Psoas muscle (tissue), 8 donors: ENCODE measurements around the gene AGAP2. TPM values are rescaled to one million over a fixed set of nuclear protein-coding genes. Genes with fewer than 3 reads are reported as not detected.

ENCODE experiments used
- ATAC-seq, 4 donors: fragments of 200-7000 bp; cut with Tn5 transposase; one replicate each; pipeline ENCODE4 v1.9.1; 2020; ENCODE audit warnings: moderate library complexity in 3 of 4, mild to moderate bottlenecking in 2 of 4
- DNase-seq, 2 donors: peaks; one replicate each; pipeline ENCODE4 v3.0.0-alpha.2; 2020
- H3K27ac ChIP-seq: fragments of 200-600 bp; one replicate; pipeline ENCODE4 v1.8.0; 2022
- H3K27me3 ChIP-seq, 3 donors: fragments of 200-600 bp in 1 of 3; one replicate each; pipeline versions ENCODE4 v1.6.1 to v1.8.0; 2013 to 2022; ENCODE audit warnings: low read length in 2 of 3, mild to moderate bottlenecking in 2 of 3, moderate library complexity in 1 of 3; ENCODE audit not compliant: insufficient read depth in 3 of 3
- H3K36me3 ChIP-seq, 2 donors: fragments of 200-600 bp in 1 of 2; one replicate each; pipeline versions ENCODE4 v1.6.1 to v1.8.0; 2013 to 2022; ENCODE audit warnings: low read depth in 1 of 2, mild to moderate bottlenecking in 1 of 2, moderate library complexity in 1 of 2; ENCODE audit not compliant: insufficient read depth in 1 of 2
- H3K4me1 ChIP-seq: fragments of 200-600 bp; one replicate; pipeline ENCODE4 v1.8.0; 2022
- H3K4me3 ChIP-seq: fragments of 200-600 bp; one replicate; pipeline ENCODE4 v1.8.0; 2022; ENCODE audit warnings: mild to moderate bottlenecking
- H3K9me3 ChIP-seq: fragments of 200-600 bp; one replicate; pipeline ENCODE4 v1.8.0; 2022
- CTCF ChIP-seq: fragments of 200-600 bp; IDR thresholded peaks from one replicate; pipeline ENCODE4 v1.8.0; 2022; ENCODE audit warnings: antibody characterized with exemption
- WGBS, 3 donors: extraction: QIAGEN DNeasy Blood & Tissue Kit; methylation state at CpG; one replicate each; pipeline versions ENCODE4 v1.1.6 to v1.1.7; 2013; 5-methylcytosine and 5-hydroxymethylcytosine counted together
- intact Hi-C, 2 donors: fragments of 100-400 bp; cut with DNase I; formaldehyde crosslinking; loops; one replicate each; pipeline versions ENCODE4 v1.11.0 to v1.14.2; 2022
- polyA plus RNA-seq, 3 donors: library from polyadenylated mRNA; stranded (reverse); fragments of 200-250 nt; gene quantifications; one replicate each; pipeline ENCODE4 v1.2.3, GENCODE V29; 2013
- total RNA-seq, 4 donors: library from RNA; stranded (reverse); fragmentation: NEBNext Ultra II Directional in 2 of 4; extraction: Animal tissue kit (Norgen Biotek cat#: 25700) in 2 of 4; gene quantifications; one replicate each; pipeline versions ENCODE4 v1.2.1 to v1.2.4, GENCODE V29; 2021 to 2023
- donor health status: healthy with polysubstance abuse.
- donor health status: DM: no; HTN: no; CAD: no; lungs with moderate emphysema.
- donor health status: Bipolar disorder and iron deficiency.
- donor health status: healthy.
- donor health status: DM: yes; HTN: yes; CAD: no.
- donor health status: DM: no; HTN: no; CAD: no.
- donor health status: DM: no; HTN: no; CAD: no.
- donor health status: DM: yes; HTN: yes; CAD: no.

The AGAP2 gene
- total and polyA plus RNA-seq, 7 donors = 2.5 to 9.6 (median 3.9) TPM

DNA sequence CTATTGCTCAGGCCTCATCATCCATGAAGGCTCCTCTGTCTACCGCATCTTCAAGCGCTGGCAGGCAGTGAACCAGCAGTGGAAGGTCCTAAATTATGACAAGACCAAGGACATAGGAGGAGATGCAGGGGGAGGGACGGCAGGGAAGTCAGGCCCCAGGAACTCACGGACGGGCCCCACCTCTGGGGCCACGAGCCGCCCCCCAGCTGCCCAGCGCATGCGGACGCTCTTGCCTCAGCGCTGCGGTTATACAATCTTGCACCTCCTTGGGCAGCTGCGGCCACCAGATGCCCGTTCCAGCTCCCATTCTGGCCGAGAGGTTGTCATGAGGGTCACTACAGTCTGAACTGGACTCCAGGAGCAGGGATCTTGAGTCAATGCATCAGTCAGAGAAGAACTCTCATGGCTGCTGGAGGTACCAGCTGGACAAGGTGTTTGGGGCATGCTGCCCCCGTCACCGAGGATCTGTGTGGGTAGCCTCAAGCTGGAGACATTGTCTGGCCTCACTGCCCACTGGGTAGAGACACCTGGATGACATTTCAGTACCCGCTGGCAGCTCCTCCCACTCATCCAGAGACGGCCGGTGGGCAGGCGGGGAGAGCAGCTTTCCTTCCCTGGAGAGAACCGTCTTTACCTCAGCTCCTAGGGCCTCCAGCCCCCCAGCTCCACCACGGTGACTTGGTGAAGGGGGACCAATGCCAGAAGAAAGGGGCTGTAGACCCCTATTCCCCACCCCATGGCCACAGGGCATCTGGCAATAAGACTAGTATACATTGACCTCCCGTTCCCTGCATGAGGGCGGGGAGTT is 20.2 kb upstream of the AGAP2 start:
- H3K27me3 ChIP-seq = peaks cover 0 to 27% (median 2%) of the 10 kb centered on the region in 3 donors
- no peak for ATAC-seq
- no peak overlapping the region for H3K27ac ChIP-seq
- TF ChIP-seq CTCF = no peak
- no peaks in the 10 kb centered on the region for H3K9me3 ChIP-seq
- H3K4me1 ChIP-seq = peaks cover 9% of the 10 kb centered on the region
- intact Hi-C loops = no loop called here
- peaks cover 0 to 21% of the 10 kb centered on the region in 2 donors for H3K36me3 ChIP-seq
- H3K4me3 ChIP-seq = no peak overlapping the region
- 90 to 93% (median 92%) methylated on average over 24 to 25 of the region's 25 CpGs for WGBS, 3 donors
- no peak for DNase-seq

GRCh38 chr12:57757771-57758170 is 19.2 kb upstream of the AGAP2 start:
- Histone ChIP-seq H3K9me3 (no peaks in the 10 kb centered on the region), H3K27ac (no peak overlapping the region), H3K4me3 (no peak overlapping the region), H3K36me3 (peaks cover 0 to 21% of the 10 kb centered on the region in 2 donors), H3K4me1 (peaks cover 9% of the 10 kb centered on the region), H3K27me3 (peaks cover 0 to 17% (median 1%) of the 10 kb centered on the region in 3 donors)
- TF ChIP-seq CTCF = no peak
- DNase-seq (no peak), ATAC-seq (no peak)
- 87 to 91% (median 89%) methylated on average over 4 of the region's 4 CpGs for WGBS, 3 donors
- intact Hi-C loops = no loop called here

DNA sequence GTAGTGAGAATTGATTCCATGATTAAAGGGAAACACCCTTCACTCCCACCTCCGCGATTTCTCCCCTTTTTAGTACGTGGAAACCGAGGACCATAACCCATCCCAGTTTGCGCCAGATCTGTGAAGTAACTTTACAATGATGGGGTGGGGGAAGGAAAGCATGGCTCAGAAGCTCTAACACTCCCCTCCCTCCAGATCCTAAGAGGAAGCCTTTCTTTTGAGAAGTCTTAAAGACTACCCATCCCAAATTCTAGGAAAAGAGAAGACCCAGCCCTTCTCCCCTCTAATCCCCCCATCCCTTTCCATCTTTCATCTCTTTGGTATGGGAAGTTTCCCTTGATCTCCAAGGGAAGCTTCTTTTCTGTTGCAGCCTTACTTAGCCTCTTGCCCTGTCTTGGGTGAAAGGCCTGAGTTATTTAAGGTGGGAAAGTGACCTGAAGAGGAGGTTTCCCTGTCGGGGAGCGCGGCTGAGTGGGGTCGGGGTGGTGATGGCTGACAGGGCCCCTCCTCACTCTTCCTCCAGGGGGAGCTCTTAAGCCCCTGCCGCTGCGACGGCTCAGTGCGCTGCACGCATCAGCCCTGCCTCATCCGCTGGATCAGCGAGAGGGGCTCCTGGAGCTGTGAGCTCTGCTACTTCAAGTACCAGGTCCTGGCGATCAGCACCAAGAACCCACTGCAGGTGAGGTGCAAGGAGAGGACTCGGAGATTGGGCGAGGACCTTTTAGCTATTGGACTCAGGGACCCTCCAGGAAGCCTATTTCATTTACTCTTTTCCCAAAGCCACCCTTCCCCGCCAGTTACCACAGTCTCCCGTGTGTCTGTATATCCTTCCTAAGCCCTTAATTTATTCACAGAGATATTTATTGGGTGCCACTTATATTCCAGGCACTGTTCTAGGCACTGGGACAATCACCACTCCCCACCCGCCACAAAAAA is 18.1 kb upstream of the AGAP2 start:
- Histone ChIP-seq H3K27ac (no peak overlapping the region), H3K36me3 (peaks cover 0 to 21% of the 10 kb centered on the region in 2 donors)
- intact Hi-C loops = no loop called here

More for the DNA sequence above, 18.1 kb upstream of the AGAP2 start:
- WGBS, 3 donors = 61 to 68% (median 66%) methylated on average over 22 of the region's 22 CpGs
- DNase-seq (peak in 1 of 2 donors; percentile 65), ATAC-seq (no peak)
- peak overlapping the region; percentile 72 for H3K4me3 ChIP-seq
- peaks cover 9% of the 10 kb centered on the region for H3K4me1 ChIP-seq
- H3K27me3 ChIP-seq = peaks cover 0 to 6% (median 0%) of the 10 kb centered on the region in 3 donors
- peak; percentile 32 for TF ChIP-seq CTCF
- H3K9me3 ChIP-seq = no peaks in the 10 kb centered on the region
